ENCODE data around the gene TIMM17A. TPM values are rescaled to one million over a fixed set of nuclear protein-coding genes. Genes with fewer than 3 reads are reported as not detected.
A peak's percentile ranks its signal among the peaks of the same experiment; 100 is the strongest.

The TIMM17A gene
- total RNA-seq, 1 donor from 2014 or later: 46.5 TPM

- H3K4me3 Mint-ChIP-seq: no peak overlapping the region
- peak; percentile 73 for TF ChIP-seq CTCF (IDR thresholded peaks at IDR 0.05; ENCODE audit: unreplicated experiment)
- peaks cover 9% of the 10 kb centered on the region for H3K4me1 Mint-ChIP-seq
- H3K36me3 Mint-ChIP-seq: peaks cover 65% of the 10 kb centered on the region
- no peaks in the 10 kb centered on the region for H3K9me3 Mint-ChIP-seq
- H3K27ac Mint-ChIP-seq: peak overlapping the region; percentile 64
- no peaks in the 10 kb centered on the region for H3K27me3 Mint-ChIP-seq (ENCODE audit: low read depth)
- DNase-seq (ENCODE audit: low spot score in 2 of 2, unreplicated experiment in 2 of 2): no peak
These were observed 44.4 kb downstream of the TIMM17A start for GRCh38 chr1:201999625-202000238.

- Mint-ChIP-seq H3K4me1 (peaks cover 32% of the 10 kb centered on the region), H3K27ac (peak overlapping the region; percentile 80), H3K27me3 (ENCODE audit: low read depth) (no peaks in the 10 kb centered on the region), H3K9me3 (no peaks in the 10 kb centered on the region), H3K36me3 (peaks cover 61% of the 10 kb centered on the region), H3K4me3 (no peak overlapping the region)
- no peak for TF ChIP-seq CTCF (IDR thresholded peaks at IDR 0.05; ENCODE audit: unreplicated experiment)
- no peak for DNase-seq (ENCODE audit: low spot score in 2 of 2, unreplicated experiment in 2 of 2)
These were observed 47.2 kb downstream of the TIMM17A start for GRCh38 chr1:202002507-202002906.

GRCh38 chr1:202004711-202005110 is 49.4 kb downstream of the TIMM17A start:
- Mint-ChIP-seq H3K27me3 (ENCODE audit: low read depth) (no peaks in the 10 kb centered on the region), H3K4me3 (no peak overlapping the region), H3K4me1 (peaks cover 50% of the 10 kb centered on the region), H3K9me3 (no peaks in the 10 kb centered on the region), H3K36me3 (peaks cover 49% of the 10 kb centered on the region), H3K27ac (peak overlapping the region; percentile 95)
- TF ChIP-seq CTCF (IDR thresholded peaks at IDR 0.05; ENCODE audit: unreplicated experiment): no peak
- DNase-seq (ENCODE audit: low spot score in 2 of 2, unreplicated experiment in 2 of 2): no peak

GRCh38 chr1:202005958-202006357 is 50.7 kb downstream of the TIMM17A start:
- H3K27ac Mint-ChIP-seq: peak overlapping the region; percentile 95
- peaks cover 39% of the 10 kb centered on the region for H3K36me3 Mint-ChIP-seq
- H3K9me3 Mint-ChIP-seq: no peaks in the 10 kb centered on the region
- peaks cover 58% of the 10 kb centered on the region for H3K4me1 Mint-ChIP-seq
- TF ChIP-seq CTCF (IDR thresholded peaks at IDR 0.05; ENCODE audit: unreplicated experiment): peak; percentile 51
- H3K4me3 Mint-ChIP-seq: no peak overlapping the region
- DNase-seq (ENCODE audit: low spot score in 2 of 2, unreplicated experiment in 2 of 2): no peak
- H3K27me3 Mint-ChIP-seq (ENCODE audit: low read depth): no peaks in the 10 kb centered on the region

- no peaks in the 10 kb centered on the region for H3K27me3 Mint-ChIP-seq (ENCODE audit: low read depth)
- H3K27ac Mint-ChIP-seq: peak overlapping the region; percentile 100
- H3K9me3 Mint-ChIP-seq: no peaks in the 10 kb centered on the region
- peak overlapping the region; percentile 26 for H3K4me3 Mint-ChIP-seq
- H3K4me1 Mint-ChIP-seq: peaks cover 68% of the 10 kb centered on the region
- H3K36me3 Mint-ChIP-seq: peaks cover 33% of the 10 kb centered on the region
- TF ChIP-seq CTCF (IDR thresholded peaks at IDR 0.05; ENCODE audit: unreplicated experiment): no peak
- DNase-seq (ENCODE audit: low spot score in 2 of 2, unreplicated experiment in 2 of 2): no peak
These were observed 52.0 kb downstream of the TIMM17A start for GRCh38 chr1:202007304-202007703.

All from mesothelial cell of epicardium (in vitro differentiated cells).